ENCODE measurements around the gene LRRC45. TPM values are rescaled to one million over a fixed set of nuclear protein-coding genes. Genes with fewer than 3 reads are reported as not detected.

LRRC45 gene
- total and polyA plus RNA-seq, 2 experiments from 2014 or later = 16.1 to 40.7 TPM

DNA sequence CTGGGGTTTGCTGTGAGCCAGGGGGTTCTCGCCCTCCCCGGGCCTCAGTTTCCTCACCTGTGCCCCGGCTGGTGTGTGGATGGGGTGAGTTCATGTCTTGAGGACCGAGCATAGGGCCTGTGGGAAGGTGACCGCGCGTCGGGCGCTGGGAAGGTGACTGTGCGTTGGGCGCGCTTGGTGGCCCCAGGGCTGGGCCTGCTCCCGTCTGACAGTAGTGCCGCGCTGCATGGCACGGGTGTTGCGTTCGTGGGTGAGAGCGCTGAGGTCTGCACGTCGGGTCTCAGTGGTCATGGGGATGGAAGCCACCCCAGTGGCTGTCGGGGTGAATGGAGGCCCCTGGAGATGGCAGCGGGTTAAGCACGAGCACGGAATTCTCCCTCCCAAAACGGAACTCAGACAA, 36.5 kb upstream of the LRRC45 start:
- Histone ChIP-seq H3K4me3 (no peak overlapping the region), H3F3A (replicated peaks; ENCODE audit: low read depth) (0 out of 2 replicates have a peak, but pooled peaks cover 3% of the 10 kb centered on the region), H2AFZ (no peak overlapping the region), H3K4me1 (ENCODE audit: insufficient read depth) (peaks cover 2% of the 10 kb centered on the region; the same call in 1 of the 2 replicates), H3K27ac (ENCODE audit: low read depth) (no peak overlapping the region), H3K36me3 (ENCODE audit: insufficient read depth) (no peaks in the 10 kb centered on the region), H3K79me2 (replicated peaks; ENCODE audit: insufficient read depth) (no peaks in the 10 kb centered on the region), H3K9me2 (ENCODE audit: insufficient read depth) (no peaks in the 10 kb centered on the region), H4K20me1 (replicated peaks; ENCODE audit: insufficient read depth) (no peaks in the 10 kb centered on the region; the same call in none of the 2 replicates), H3K4me2 (no peak overlapping the region), H3K27me3 (ENCODE audit: insufficient read depth) (no peaks in the 10 kb centered on the region)
- no peak overlapping the region; the same call in 2 of the 3 replicates for H3K4me3 Mint-ChIP-seq
- ATAC-seq (no peak), DNase-seq (ENCODE audit: low spot score) (no peak)
- H3K27me3 Mint-ChIP-seq (ENCODE audit: insufficient read depth, low read depth, poor library complexity) = peaks cover 9% of the 10 kb centered on the region
- TF ChIP-seq EZH2 (IDR thresholded peaks at IDR 0.05; ENCODE audit: low read depth, unreplicated experiment) = no peak
- TF ChIP-seq, protein P1, sequence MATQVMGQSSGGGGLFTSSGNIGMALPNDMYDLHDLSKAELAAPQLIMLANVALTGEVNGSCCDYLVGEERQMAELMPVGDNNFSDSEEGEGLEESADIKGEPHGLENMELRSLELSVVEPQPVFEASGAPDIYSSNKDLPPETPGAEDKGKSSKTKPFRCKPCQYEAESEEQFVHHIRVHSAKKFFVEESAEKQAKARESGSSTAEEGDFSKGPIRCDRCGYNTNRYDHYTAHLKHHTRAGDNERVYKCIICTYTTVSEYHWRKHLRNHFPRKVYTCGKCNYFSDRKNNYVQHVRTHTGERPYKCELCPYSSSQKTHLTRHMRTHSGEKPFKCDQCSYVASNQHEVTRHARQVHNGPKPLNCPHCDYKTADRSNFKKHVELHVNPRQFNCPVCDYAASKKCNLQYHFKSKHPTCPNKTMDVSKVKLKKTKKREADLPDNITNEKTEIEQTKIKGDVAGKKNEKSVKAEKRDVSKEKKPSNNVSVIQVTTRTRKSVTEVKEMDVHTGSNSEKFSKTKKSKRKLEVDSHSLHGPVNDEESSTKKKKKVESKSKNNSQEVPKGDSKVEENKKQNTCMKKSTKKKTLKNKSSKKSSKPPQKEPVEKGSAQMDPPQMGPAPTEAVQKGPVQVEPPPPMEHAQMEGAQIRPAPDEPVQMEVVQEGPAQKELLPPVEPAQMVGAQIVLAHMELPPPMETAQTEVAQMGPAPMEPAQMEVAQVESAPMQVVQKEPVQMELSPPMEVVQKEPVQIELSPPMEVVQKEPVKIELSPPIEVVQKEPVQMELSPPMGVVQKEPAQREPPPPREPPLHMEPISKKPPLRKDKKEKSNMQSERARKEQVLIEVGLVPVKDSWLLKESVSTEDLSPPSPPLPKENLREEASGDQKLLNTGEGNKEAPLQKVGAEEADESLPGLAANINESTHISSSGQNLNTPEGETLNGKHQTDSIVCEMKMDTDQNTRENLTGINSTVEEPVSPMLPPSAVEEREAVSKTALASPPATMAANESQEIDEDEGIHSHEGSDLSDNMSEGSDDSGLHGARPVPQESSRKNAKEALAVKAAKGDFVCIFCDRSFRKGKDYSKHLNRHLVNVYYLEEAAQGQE (IDR thresholded peaks at IDR 0.05; ENCODE audit: unreplicated experiment) = no peak
- TF ChIP-seq ZNF114 (CRISPR knock-in tag; IDR thresholded peaks at IDR 0.05) = no peak
- no peak for TF ChIP-seq ZNF331 (CRISPR knock-in tag; IDR thresholded peaks at IDR 0.05; ENCODE audit: low read depth)
- TF ChIP-seq, protein P2, sequence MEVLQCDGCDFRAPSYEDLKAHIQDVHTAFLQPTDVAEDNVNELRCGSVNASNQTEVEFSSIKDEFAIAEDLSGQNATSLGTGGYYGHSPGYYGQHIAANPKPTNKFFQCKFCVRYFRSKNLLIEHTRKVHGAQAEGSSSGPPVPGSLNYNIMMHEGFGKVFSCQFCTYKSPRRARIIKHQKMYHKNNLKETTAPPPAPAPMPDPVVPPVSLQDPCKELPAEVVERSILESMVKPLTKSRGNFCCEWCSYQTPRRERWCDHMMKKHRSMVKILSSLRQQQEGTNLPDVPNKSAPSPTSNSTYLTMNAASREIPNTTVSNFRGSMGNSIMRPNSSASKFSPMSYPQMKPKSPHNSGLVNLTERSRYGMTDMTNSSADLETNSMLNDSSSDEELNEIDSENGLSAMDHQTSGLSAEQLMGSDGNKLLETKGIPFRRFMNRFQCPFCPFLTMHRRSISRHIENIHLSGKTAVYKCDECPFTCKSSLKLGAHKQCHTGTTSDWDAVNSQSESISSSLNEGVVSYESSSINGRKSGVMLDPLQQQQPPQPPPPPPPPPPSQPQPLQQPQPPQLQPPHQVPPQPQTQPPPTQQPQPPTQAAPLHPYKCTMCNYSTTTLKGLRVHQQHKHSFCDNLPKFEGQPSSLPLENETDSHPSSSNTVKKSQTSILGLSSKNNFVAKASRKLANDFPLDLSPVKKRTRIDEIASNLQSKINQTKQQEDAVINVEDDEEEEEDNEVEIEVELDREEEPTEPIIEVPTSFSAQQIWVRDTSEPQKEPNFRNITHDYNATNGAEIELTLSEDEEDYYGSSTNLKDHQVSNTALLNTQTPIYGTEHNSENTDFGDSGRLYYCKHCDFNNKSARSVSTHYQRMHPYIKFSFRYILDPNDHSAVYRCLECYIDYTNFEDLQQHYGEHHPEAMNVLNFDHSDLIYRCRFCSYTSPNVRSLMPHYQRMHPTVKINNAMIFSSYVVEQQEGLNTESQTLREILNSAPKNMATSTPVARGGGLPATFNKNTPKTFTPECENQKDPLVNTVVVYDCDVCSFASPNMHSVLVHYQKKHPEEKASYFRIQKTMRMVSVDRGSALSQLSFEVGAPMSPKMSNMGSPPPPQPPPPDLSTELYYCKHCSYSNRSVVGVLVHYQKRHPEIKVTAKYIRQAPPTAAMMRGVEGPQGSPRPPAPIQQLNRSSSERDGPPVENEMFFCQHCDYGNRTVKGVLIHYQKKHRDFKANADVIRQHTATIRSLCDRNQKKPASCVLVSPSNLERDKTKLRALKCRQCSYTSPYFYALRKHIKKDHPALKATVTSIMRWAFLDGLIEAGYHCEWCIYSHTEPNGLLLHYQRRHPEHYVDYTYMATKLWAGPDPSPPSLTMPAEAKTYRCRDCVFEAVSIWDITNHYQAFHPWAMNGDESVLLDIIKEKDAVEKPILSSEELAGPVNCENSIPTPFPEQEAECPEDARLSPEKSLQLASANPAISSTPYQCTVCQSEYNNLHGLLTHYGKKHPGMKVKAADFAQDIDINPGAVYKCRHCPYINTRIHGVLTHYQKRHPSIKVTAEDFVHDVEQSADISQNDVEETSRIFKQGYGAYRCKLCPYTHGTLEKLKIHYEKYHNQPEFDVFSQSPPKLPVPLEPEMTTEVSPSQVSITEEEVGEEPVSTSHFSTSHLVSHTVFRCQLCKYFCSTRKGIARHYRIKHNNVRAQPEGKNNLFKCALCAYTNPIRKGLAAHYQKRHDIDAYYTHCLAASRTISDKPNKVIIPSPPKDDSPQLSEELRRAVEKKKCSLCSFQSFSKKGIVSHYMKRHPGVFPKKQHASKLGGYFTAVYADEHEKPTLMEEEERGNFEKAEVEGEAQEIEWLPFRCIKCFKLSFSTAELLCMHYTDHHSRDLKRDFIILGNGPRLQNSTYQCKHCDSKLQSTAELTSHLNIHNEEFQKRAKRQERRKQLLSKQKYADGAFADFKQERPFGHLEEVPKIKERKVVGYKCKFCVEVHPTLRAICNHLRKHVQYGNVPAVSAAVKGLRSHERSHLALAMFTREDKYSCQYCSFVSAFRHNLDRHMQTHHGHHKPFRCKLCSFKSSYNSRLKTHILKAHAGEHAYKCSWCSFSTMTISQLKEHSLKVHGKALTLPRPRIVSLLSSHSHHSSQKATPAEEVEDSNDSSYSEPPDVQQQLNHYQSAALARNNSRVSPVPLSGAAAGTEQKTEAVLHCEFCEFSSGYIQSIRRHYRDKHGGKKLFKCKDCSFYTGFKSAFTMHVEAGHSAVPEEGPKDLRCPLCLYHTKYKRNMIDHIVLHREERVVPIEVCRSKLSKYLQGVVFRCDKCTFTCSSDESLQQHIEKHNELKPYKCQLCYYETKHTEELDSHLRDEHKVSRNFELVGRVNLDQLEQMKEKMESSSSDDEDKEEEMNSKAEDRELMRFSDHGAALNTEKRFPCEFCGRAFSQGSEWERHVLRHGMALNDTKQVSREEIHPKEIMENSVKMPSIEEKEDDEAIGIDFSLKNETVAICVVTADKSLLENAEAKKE (CRISPR knock-in tag; IDR thresholded peaks at IDR 0.05) = no peak
- TF ChIP-seq CREB1 (CRISPR knock-in tag; IDR thresholded peaks at IDR 0.05; ENCODE audit: low read depth) = no peak
- TF ChIP-seq, protein P3, sequence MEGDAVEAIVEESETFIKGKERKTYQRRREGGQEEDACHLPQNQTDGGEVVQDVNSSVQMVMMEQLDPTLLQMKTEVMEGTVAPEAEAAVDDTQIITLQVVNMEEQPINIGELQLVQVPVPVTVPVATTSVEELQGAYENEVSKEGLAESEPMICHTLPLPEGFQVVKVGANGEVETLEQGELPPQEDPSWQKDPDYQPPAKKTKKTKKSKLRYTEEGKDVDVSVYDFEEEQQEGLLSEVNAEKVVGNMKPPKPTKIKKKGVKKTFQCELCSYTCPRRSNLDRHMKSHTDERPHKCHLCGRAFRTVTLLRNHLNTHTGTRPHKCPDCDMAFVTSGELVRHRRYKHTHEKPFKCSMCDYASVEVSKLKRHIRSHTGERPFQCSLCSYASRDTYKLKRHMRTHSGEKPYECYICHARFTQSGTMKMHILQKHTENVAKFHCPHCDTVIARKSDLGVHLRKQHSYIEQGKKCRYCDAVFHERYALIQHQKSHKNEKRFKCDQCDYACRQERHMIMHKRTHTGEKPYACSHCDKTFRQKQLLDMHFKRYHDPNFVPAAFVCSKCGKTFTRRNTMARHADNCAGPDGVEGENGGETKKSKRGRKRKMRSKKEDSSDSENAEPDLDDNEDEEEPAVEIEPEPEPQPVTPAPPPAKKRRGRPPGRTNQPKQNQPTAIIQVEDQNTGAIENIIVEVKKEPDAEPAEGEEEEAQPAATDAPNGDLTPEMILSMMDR (conservative IDR thresholded peaks at IDR 0.05; ENCODE audit: low read depth in 2 of 2) = no peak
- no peak for TF ChIP-seq NANOG (IDR thresholded peaks at IDR 0.05; ENCODE audit: borderline replicate concordance)
- H3K27ac Mint-ChIP-seq = no peak overlapping the region
- H3K36me3 Mint-ChIP-seq (ENCODE audit: low read depth) = peaks cover 41% of the 10 kb centered on the region
- peaks cover 10% of the 10 kb centered on the region for H3K4me1 Mint-ChIP-seq
- no peaks in the 10 kb centered on the region for H3K9me3 Mint-ChIP-seq
